Dedifferentiated amniotic fluid mesenchymal stem cell (primary cell): ENCODE results near the gene AADACL3.

Source experiments
- DNase-seq: peaks from one replicate; pipeline ENCODE4 v3.0.0-alpha.2; 2016; ENCODE audit errors: extremely low spot score

AADACL3 gene

GRCh38 chr1:12769031-12769430 lies 53.1 kb downstream of the AADACL3 start:
- no peak for DNase-seq

- no peak for DNase-seq
Observed at GRCh38 chr1:12769976-12770505, 54.1 kb downstream of the AADACL3 start.

- DNase-seq: no peak
Observed at GRCh38 chr1:12770620-12771019, 54.7 kb downstream of the AADACL3 start.

- DNase-seq: no peak
Observed at GRCh38 chr1:12771186-12771585, 55.3 kb downstream of the AADACL3 start.

- no peak for DNase-seq
Observed at GRCh38 chr1:12772520-12772919, 56.6 kb downstream of the AADACL3 start.

- no peak for DNase-seq
Observed at GRCh38 chr1:12773438-12773837, 57.5 kb downstream of the AADACL3 start, which contains the start of gene PRAMEF12. Gene PRAMEF12, plus strand, starts transcription at chr1:12773738. Its CDS starts 1,130 bp downstream, at chr1:12774868.

- no peak for DNase-seq
Observed at GRCh38 chr1:12774801-12775345, 59.0 kb downstream of the AADACL3 start.

GRCh38 chr1:12775443-12775842 lies 59.5 kb downstream of the AADACL3 start:
- no peak for DNase-seq

GRCh38 chr1:12776801-12777557 lies 61.1 kb downstream of the AADACL3 start:
- DNase-seq: no peak
